HFFc6 (cell line): ENCODE results near the gene GASK1B. TPM values are rescaled to one million over a fixed set of nuclear protein-coding genes. Genes with fewer than 3 reads are reported as not detected.

Experiments
- DNase-seq: peaks from one replicate; pipeline ENCODE4 v3.0.0-alpha.2; 2018
- H3K27ac Mint-ChIP-seq: 2 replicates; pipeline ENCODE4 v1.8.0; 2020; ENCODE audit warnings: mild to moderate bottlenecking, mixed read lengths
- H3K27me3 Mint-ChIP-seq: 2 replicates; pipeline ENCODE4 v1.8.0; 2021; ENCODE audit warnings: mild to moderate bottlenecking, moderate library complexity, mixed read lengths; ENCODE audit not compliant: insufficient read depth
- H3K36me3 Mint-ChIP-seq: 2 replicates; pipeline ENCODE4 v1.8.0; 2021; ENCODE audit warnings: low read depth, mixed read lengths
- H3K4me1 Mint-ChIP-seq: 2 replicates; pipeline ENCODE4 v1.8.0; 2020; ENCODE audit warnings: low read depth, mixed read lengths
- H3K4me3 Mint-ChIP-seq: 2 replicates; pipeline ENCODE4 v1.8.0; 2020; ENCODE audit warnings: mild to moderate bottlenecking, moderate library complexity, mixed read lengths
- H3K9me3 Mint-ChIP-seq: 2 replicates; pipeline ENCODE4 v1.8.0; 2020; ENCODE audit warnings: mild to moderate bottlenecking, mixed read lengths
- total RNA-seq, 6 experiments: library from RNA; stranded (reverse); fragmentation: NEBNext Ultra II Directional; extraction: Animal tissue kit (Norgen Biotek cat#: 25700); gene quantifications; 2 replicates in 1 of 6; 3 replicates in 5 of 6; pipeline ENCODE4 v1.2.3, GENCODE V29; 2021
- TF ChIP-seq, protein P1 (sequence below): fragments of 200-600 bp; sonication (generic); IDR thresholded peaks from 2 replicates; pipeline ENCODE4 v1.5.0; 2021; ENCODE audit warnings: antibody characterized with exemption, mild to moderate bottlenecking

Gene GASK1B
- total RNA-seq, 6 experiments from 2014 or later = 1.7 to 8.5 (median 6.9) TPM

DNA sequence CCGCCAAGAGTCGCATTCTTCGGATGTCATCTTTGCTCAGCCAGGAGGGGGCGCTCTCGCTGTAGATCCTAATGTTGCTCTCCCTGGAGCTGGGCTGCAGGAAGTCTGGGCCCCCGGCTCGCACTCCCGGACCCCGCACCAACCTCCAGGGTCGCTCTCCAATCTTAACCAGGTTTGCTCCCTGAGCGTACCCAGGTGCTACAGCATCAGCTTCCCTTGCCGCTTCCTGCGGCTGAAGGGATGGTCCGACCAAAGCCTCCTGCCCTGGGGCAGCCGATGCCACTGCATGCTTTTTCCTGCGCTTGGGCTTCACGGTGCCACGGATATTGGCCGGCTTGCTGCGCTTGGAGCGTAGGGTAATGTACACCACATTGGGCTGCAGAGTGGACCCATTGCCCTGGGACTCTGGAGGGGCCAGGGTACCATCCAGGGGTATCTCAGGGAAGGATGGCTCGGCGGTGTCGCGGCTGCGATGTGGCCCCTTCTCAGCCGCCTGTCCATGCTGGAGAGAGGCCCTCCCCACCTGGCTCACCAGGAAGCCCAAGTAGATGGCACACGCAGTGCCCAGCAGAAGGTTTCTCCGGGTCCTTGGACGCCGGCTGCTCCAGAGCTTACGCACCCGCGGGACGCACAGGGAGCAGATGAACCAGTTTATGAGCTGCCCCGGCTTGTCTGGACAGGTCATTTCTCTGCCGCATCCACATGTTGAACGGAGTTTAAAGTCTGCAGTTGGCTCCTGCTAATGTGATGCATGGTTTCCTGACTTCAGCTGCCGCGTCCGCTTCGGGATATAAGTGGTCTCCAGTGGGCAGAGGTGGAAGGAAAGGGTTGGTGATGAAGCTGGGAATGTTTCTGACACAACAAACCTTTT lies 1.9 kb downstream of the GASK1B start:
- H3K27me3 Mint-ChIP-seq = no peaks in the 10 kb centered on the region; the same call in 1 of the 2 replicates
- H3K27ac Mint-ChIP-seq = peak overlapping the region; percentile 16; the same call in 1 of the 2 replicates
- DNase-seq = no peak
- H3K4me3 Mint-ChIP-seq = peak overlapping the region; percentile 68; the same call in 1 of the 2 replicates
- H3K36me3 Mint-ChIP-seq = no peaks in the 10 kb centered on the region
- TF ChIP-seq, protein P1, sequence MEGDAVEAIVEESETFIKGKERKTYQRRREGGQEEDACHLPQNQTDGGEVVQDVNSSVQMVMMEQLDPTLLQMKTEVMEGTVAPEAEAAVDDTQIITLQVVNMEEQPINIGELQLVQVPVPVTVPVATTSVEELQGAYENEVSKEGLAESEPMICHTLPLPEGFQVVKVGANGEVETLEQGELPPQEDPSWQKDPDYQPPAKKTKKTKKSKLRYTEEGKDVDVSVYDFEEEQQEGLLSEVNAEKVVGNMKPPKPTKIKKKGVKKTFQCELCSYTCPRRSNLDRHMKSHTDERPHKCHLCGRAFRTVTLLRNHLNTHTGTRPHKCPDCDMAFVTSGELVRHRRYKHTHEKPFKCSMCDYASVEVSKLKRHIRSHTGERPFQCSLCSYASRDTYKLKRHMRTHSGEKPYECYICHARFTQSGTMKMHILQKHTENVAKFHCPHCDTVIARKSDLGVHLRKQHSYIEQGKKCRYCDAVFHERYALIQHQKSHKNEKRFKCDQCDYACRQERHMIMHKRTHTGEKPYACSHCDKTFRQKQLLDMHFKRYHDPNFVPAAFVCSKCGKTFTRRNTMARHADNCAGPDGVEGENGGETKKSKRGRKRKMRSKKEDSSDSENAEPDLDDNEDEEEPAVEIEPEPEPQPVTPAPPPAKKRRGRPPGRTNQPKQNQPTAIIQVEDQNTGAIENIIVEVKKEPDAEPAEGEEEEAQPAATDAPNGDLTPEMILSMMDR = peak; percentile 68
- H3K9me3 Mint-ChIP-seq = no peaks in the 10 kb centered on the region
- peaks cover 31% of the 10 kb centered on the region for H3K4me1 Mint-ChIP-seq

DNA sequence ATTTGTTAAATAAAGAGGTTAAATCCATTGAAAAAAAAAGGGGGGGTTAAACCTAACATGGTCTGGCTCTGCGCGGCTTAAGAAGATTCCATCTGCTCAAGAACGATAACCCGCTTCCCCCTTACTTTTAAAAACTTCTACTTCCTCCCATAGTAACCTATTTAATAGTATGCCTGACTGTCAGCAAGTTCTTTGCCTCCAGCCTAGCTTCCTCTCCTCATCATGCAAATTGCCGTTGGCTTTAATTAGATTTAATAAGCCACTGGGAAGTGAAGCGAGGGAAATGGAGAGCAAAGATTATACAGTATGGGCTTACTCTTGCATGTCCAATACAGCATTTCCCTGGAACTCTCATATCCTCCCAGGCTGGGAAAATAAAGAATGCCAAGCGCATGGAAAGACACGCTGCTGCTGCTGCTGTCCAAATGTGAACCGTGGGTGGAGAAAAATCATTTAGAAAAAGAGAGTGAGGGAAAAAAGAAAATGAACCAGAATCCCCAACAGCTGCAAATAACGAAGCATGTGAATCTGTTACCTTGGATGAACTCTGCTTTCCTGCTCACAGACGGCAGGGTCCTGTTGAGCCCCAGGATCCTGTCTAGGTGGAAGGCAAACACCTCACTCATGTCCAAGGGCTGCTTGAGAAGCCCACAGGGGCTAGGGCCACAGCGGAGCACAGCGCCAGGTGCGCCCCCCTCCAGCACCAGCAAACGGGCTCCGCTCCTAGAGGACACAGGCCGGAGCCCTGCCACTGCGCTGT lies 2.7 kb downstream of the GASK1B start:
- TF ChIP-seq, protein P1 = no peak
- H3K27ac Mint-ChIP-seq = no peak overlapping the region
- peak overlapping the region; percentile 57; the same call in 1 of the 2 replicates for H3K4me3 Mint-ChIP-seq
- H3K4me1 Mint-ChIP-seq = peaks cover 28% of the 10 kb centered on the region
- no peaks in the 10 kb centered on the region for H3K9me3 Mint-ChIP-seq
- H3K27me3 Mint-ChIP-seq = no peaks in the 10 kb centered on the region; the same call in 1 of the 2 replicates
- no peaks in the 10 kb centered on the region for H3K36me3 Mint-ChIP-seq
- no peak for DNase-seq

DNA sequence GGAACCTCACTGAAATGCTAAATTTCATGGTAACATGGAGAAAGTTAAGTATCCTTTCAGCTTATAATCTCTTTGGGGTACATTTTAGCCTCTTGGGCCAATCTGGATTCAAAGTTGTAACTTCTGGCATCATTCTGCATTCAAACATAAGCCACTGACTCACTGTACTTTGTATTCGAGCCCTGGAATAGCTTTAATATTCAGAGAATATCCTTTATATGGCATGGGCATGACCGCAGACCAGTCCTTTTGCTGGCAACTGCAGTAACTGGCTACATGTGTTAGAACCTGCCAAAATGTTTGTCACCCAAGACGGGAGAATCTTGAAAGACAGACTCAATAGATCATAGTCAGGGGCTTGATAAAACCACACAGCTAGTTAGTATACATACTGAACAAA lies 3.3 kb downstream of the GASK1B start:
- DNase-seq = no peak
- Mint-ChIP-seq H3K36me3 (no peaks in the 10 kb centered on the region), H3K9me3 (no peaks in the 10 kb centered on the region), H3K27me3 (no peaks in the 10 kb centered on the region; the same call in 1 of the 2 replicates), H3K4me3 (peak overlapping the region; percentile 15; the same call in 1 of the 2 replicates), H3K4me1 (peaks cover 28% of the 10 kb centered on the region), H3K27ac (no peak overlapping the region)
- TF ChIP-seq, protein P1 = no peak

DNA sequence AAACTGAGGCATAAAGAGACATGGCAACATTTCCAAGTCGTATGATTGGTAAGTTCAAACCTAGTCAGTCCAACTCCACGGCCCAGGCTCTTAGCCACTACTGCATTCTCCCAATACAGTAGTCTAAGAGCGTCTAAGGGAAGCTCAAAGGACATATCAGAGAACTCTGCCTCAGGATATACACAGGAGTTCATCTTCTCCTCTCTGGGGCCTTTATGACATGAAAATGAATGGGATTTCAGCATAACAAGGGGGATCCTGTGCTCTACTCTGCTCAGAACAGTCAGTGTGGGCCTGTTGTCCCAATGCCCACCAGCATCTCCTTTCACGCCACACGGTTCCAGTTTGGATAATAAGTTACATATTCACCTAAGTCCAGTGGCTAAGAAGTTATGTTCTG lies 4.2 kb downstream of the GASK1B start:
- H3K36me3 Mint-ChIP-seq = no peaks in the 10 kb centered on the region
- no peaks in the 10 kb centered on the region for H3K9me3 Mint-ChIP-seq
- no peak overlapping the region for H3K4me3 Mint-ChIP-seq
- H3K4me1 Mint-ChIP-seq = peaks cover 28% of the 10 kb centered on the region
- DNase-seq = no peak
- TF ChIP-seq, protein P1 = no peak
- no peaks in the 10 kb centered on the region; the same call in 1 of the 2 replicates for H3K27me3 Mint-ChIP-seq
- no peak overlapping the region for H3K27ac Mint-ChIP-seq

DNA sequence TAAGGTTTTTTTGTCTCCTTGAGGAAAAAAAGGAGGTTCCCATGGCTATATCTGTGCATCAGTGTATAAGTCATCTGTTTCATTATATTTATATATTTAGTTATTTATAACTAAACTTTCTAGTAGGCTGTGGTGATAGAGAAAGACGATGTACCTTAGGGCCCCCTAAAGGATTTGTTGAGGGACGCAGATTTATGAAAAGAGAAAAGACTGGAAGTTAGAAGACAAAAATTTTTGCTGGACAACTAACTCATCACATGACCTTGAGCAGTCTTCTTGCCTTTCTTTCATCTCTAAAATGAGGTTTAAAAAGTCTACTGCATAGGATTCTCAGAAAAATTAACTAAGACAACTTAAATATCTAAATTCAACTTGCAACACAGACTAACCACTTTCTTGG lies 6.1 kb downstream of the GASK1B start:
- DNase-seq = no peak
- peaks cover 24% of the 10 kb centered on the region for H3K4me1 Mint-ChIP-seq
- H3K4me3 Mint-ChIP-seq = no peak overlapping the region
- no peak overlapping the region for H3K27ac Mint-ChIP-seq
- H3K36me3 Mint-ChIP-seq = no peaks in the 10 kb centered on the region
- H3K27me3 Mint-ChIP-seq = no peaks in the 10 kb centered on the region
- TF ChIP-seq, protein P1 = no peak
- no peaks in the 10 kb centered on the region for H3K9me3 Mint-ChIP-seq
